ENCODE results near the gene PCNX3.
"Not testable (repeated sequence)": the region's sequence is repeated elsewhere in the genome, so short reads cannot be mapped to it uniquely, and the experiment has no call there.

PCNX3 gene

DNA sequence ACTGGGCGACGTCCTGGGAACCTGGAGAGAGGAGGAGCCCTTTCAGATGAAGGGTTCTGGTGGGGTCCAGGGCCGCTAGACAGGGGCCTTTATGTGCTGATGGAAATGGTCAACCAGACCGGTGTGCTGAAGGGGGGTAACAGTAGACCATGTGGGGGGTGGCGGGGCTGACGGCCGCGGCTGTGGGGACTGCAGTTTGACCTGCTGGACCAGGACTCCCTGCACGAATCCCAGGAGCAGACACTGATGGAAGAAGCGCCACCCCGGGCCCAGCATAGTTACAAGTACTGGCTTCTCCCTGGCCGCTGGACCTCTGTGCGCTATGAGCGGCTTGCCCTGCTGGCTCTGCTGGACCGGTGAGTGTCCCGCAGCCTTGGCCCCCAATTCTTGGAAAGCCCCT lies 6.4 kb downstream of the PCNX3 start:
- no peak for DNase-seq

DNA sequence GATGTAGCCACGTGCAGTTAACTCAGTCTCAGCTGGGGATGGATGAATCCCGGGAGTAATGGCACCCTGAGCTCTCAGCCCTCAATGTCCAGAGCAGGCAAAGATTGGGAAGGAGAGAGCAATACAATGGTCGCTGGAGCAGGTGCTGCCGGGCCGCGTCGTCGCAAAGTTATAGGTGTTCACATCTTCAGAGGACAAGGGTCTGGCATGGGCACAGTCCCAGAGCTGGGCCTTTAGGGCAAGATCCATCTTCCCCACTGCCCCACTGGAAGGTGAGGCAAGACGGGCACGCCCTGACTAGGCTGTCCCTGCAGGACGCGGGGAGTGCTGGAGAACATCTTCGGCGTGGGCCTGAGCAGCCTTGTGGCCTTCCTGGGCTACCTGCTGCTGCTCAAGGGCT lies 7.6 kb downstream of the PCNX3 start:
- DNase-seq, result no peak

DNA sequence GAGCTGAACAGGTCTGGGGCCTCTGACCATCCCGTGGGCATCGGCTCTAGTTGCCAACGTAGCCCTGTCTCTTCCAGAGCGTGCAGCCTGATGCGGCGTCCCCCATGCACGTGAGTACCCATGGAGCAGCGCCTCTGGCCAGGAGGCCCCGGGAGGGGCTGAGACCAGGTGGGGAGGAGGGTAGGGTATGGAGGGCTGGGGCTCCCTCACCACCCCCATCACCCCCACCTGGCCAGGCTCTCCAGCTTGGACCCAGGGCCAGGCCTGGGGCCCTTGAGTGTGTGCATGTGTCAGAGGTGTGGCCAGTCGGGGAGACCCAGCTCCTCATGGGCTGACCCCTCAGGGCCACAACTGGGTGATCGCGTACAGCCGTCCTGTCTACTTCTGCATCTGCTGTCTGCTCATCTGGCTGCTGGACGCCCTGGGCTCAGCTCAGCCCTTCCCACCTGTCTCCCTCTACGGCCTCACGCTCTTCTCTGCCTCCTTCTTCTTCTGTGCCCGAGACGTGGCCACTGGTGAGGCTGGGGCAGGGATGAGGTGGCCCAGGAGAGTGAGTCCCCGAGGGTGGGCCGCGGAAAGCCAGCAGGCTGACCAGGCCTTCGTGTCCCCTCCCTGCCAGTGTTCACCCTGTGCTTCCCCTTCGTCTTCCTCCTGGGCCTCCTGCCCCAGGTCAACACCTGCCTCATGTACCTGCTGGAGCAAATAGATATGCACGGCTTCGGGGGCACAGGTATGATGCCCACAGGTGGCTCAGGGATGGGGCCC lies 8.5 kb downstream of the PCNX3 start:
- no peak for DNase-seq

DNA sequence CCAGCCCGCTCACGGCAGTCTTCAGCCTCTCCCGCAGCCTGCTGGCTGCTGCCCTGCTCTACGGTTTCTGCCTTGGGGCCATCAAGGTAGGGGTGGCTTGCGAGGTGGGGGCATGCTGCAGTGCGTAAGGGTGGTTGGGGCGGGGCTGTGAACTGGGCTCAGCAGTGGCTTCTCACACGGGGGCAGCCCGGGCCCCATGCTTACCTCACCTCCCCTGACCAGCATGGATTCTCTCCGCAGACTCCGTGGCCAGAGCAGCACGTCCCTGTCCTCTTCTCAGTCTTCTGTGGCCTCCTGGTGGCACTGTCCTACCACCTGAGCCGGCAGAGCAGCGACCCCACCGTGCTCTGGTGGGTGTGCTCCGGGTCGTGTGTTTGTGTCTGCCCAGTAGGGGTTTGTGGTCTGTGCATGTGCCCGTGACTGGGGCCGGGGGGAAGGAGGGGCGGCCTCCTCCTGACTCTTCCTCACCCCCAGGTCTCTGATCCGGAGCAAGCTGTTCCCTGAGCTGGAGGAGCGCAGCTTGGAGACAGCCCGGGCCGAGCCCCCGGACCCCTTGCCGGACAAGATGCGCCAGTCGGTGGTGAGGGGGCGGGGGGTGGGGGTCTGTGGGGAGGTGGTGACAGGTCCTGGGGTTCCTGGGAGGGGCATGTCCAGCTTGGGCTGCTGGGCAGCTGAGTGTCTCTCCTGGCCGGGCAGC lies 9.5 kb downstream of the PCNX3 start:
- no peak for DNase-seq

DNA sequence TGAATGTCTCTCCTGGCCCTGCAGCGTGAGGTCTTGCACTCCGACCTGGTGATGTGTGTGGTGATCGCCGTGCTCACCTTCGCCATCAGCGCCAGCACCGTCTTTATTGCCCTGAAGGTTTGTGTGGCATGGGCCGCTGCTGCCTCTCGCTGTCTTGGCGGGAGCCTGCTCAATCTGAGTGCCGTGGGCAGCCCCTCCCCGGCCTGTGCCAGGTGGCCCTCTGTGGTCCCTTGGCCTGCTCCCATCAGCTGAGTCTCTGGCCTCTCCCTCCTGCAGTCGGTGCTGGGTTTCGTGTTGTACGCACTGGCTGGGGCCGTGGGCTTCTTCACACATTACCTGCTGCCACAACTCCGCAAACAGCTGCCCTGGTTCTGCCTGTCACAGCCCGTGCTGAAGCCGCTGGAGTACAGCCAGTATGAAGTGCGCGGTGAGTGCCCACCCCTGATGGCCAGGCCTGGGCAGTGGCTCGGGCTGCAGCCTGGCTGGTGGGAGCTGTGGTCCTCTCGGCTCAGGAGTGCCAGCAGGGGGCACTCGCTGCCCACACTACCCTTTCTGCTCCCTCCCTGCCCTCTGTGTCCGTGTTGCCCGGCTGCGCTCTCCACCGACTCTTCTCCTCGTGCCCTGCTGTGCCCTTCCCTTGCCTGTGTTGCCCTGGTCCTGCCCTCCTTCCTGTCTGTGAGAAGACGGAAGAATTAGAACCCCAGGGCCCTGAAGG lies 10.2 kb downstream of the PCNX3 start:
- DNase-seq, result peak; percentile 55

DNA sequence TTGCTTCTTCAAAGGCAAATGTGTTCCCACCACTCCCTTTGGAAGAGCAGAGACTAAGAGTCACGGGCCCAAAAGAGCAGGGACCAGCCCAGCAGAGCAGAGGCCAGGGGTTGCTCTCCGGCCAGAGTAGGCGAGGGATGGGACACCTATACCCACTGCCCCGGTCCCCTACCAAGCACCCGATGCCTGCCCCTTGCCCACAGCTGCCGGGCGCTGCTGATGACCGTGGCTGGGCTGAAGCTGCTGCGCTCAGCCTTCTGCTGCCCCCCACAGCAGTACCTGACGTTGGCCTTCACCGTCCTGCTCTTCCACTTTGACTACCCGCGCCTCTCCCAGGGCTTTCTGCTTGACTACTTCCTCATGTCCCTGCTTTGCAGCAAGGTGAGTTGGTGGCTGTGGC lies 11.6 kb downstream of the PCNX3 start:
- no peak for DNase-seq

DNA sequence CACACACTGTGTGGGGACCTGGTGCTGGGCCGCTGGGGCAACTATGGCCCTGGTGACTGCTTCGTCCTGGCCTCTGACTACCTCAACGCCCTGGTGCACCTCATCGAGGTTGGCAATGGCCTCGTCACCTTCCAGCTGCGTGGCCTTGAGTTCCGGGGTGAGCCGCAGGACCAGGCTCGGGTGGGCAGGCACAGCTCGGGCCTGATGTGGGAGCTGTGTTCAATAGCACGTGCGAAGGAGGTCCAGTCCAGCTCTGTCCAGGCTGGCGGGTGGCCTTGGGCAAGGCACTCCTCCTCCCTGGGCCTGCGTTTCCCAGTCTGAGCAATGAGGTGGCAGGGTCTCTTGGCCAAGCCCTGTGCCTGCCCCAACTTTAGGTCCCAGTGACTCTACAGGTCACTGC lies 14.0 kb downstream of the PCNX3 start:
- no peak for DNase-seq

DNA sequence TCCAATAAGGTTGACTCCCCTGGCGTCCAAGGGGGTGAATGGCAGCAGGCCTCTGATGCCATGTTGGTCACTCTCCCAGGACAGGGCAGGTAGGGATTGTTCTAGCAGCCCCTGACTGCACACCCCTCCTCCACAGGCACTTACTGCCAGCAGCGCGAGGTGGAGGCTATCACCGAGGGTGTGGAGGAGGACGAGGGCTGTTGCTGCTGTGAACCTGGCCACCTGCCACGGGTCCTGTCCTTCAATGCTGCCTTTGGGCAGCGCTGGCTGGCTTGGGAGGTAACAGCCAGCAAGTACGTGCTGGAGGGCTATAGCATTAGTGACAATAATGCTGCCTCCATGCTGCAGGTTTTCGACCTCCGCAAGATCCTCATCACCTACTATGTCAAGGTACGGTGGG lies 14.6 kb downstream of the PCNX3 start:
- no peak for DNase-seq

DNA sequence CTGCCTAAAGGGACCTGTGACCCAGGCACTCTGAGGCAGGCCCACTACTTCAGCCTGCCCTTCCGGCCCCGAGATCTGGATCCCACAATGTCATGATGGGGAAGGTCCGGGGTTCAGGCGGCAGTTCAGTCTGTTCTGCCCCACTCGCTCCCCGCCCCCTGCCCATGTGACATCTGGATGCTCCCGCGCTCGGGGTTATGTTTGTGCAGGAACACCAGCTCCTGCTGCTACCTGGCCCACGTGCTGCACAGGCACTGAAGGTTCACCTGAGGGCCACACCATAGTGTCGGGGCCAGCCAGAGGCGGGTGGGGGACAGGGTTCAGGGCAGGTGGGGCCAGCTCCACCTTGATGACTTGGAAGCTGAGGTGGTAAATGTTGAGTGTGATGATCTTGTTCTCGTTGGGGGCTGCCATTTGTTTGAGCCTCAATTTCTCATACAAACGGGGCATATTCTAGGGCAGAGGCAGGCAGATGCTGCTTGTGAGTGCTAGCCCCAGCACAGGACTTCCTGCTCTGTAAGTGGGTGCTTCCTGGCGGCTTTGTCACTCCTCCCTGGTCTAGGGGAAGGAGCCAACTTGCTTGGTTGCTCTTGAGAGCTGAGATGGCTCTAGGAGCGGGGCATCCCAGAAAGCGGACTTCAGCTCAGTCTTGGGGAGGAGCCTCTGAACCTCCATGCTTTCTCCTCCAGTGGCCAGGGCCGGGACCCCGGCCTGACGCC lies 18.0 kb downstream of the PCNX3 start:
- no peak for DNase-seq

DNA sequence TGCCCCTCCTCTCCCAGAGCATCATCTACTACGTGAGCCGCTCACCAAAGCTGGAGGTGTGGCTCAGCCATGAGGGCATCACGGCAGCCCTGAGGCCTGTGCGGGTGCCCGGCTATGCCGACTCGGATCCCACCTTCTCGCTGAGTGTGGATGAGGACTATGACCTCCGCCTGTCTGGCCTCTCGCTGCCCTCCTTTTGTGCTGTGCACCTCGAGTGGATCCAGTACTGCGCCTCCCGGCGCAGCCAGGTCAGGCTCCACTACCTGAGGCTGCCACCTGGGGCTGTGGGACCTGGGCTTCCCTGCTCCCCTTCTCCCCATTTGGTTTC lies 18.5 kb downstream of the PCNX3 start:
- no peak for DNase-seq

DNA sequence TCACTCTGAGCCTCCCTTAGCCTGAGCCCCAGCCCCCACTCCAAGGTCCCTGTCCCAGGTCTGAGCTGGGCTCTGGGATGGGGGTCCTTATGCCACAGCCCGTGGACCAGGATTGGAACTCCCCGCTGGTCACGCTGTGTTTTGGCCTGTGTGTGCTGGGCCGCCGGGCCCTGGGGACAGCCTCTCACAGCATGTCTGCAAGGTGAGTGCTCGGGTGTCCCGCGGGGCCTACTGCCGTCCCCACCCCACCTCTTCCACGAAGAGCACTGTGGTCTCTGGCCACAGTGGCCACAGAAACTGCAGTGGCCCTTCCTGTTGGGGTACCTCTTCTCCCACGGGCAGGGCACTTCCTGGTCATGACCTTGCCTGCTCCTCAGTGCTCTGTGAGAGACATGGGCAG lies 18.9 kb downstream of the PCNX3 start:
- no peak for DNase-seq

DNA sequence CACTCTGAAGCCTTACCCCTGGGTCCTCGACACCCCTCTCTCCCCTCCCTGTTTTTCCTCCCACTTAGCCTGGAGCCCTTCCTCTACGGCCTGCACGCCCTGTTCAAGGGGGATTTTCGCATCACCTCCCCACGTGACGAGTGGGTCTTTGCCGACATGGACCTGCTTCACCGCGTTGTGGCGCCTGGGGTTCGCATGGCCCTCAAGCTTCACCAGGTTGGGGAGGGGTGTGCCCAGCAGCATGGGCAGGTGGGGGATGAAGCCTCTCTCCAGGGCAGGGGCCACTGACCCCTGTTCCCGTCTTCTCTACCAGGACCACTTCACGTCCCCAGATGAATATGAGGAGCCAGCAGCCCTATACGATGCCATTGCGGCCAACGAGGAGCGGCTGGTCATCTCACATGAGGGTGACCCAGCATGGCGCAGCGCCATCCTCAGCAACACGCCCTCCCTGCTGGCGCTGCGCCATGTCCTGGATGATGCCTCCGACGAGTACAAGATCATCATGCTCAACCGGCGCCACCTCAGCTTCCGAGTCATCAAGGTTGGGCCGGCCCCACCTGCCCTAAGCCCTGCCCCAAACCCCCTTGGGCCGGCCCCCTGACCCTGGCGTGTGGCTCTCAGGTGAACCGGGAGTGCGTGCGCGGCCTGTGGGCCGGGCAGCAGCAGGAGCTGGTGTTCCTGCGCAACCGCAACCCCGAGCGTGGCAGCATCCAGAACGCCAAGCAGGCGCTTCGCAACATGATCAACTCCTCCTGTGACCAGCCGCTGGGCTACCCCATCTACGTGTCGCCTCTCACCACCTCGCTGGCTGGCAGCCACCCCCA lies 19.5 kb downstream of the PCNX3 start:
- no peak for DNase-seq

DNA sequence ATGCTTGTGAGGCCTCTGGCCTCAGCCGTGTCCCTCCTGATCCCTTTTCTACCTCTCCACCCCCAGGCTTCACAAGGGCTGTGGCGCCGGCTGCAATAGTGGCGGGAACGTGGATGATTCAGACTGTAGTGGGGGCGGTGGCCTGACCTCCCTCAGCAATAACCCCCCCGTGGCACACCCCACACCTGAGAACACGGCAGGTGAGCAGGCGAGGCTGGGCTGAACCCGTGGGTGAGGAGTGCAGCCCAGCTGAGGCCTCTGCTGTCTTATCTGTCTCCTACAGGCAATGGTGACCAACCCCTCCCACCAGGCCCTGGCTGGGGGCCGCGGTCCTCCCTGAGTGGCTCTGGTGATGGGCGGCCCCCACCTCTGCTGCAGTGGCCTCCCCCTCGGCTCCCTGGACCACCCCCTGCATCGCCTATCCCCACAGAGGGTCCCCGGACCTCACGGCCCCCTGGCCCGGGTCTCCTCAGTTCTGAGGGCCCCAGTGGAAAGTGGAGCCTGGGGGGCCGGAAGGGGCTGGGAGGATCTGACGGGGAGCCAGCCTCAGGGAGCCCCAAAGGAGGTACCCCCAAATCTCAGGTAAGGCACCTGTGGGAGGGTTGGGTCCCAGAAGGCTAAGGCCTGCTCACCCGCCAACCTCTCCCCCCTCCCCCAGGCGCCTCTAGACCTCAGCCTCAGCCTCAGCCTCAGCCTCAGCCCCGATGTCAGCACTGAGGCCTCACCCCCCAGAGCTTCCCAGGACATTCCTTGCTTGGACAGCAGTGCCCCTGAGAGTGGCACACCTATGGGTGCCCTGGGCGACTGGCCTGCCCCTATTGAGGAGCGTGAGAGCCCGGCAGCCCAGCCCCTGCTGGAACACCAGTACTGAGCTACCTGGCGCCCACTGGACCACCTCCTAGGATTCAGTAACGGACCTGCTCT lies 20.8 kb downstream of the PCNX3 start:
- no peak for DNase-seq

DNA sequence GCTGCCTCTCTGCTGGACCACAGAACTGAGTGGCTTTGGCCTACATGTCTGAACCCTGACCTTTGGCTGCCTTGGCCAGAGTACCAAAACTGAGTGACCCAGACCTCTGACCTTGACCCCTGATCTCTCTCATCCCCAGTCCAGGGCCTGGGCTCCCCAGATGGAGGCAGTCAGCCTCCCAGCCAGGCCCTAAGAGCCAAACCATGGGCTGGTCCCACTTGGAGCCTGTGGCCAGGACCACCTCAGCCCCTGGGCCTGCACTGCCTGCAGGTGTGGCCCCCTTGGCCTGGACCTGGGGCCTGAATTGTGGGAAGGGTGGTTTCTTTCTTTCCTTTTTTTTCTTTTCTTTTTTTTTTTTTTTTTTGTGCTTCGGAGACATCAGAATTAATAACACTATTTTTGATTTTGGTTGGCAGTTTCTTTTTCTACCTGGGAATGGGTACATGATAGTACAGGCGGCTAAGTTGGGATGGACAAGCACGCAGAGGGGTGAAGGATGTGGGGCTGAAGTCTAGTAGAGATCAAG lies 21.5 kb downstream of the PCNX3 start:
- DNase-seq, result no peak

DNA sequence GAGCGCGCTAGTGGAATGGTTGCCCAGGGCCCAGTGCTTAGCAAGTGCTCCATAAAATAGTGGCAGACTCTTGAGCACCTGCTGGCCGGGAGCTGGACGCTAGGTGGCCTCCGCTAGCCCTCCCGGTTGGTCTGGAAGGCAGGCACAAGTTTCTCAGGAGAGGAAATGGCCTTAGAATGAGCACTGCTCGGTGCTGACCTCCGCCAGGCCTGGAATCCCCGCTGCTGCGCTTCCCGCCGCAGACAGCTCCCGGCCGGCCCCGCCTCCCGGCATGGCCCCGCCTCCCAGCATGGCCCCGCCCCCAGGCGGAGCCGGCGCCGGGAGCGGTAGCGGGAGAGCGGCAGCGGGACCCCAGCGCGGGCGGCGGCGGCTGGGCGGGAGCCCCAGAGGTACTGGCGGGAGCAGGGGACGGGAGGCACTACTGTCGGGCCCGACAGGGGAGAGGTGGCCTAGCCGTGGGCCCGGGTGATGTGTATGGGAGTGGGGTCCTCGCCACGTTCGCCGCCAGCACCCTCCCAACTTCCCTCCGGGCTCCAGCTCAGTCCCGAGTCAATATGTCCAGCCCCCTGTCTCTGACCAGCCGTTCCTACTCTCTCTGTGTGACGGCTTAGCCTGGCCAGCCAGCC lies 22.3 kb downstream of the PCNX3 start, which contains the start of gene SIPA1:
Gene SIPA1, plus strand, starts transcription at position 308 of the 626 bp plus-strand sequence. CDS start 2,821 bp downstream, outside the sequence.
- DNase-seq, result peak; percentile 65

DNA sequence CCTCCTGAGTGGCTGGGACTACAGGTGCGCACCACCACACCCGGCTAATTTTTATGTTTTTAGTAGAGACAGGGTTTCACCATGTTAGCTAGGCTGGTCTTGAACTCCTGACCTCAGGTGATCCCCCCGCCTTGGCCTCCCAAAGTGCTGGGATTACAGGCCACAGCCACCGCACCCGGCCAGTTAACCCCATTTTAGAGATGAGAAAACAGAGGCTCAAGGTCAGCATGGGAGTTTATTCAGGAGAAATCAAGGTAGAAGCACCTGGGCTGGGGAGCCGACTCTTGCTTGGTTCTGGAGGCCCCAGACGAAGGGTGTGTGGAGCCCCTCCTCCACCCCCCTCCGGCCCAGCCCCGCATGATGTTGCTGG lies 23.6 kb downstream of the PCNX3 start:
- DNase-seq, result not testable (repeated sequence)

DNA sequence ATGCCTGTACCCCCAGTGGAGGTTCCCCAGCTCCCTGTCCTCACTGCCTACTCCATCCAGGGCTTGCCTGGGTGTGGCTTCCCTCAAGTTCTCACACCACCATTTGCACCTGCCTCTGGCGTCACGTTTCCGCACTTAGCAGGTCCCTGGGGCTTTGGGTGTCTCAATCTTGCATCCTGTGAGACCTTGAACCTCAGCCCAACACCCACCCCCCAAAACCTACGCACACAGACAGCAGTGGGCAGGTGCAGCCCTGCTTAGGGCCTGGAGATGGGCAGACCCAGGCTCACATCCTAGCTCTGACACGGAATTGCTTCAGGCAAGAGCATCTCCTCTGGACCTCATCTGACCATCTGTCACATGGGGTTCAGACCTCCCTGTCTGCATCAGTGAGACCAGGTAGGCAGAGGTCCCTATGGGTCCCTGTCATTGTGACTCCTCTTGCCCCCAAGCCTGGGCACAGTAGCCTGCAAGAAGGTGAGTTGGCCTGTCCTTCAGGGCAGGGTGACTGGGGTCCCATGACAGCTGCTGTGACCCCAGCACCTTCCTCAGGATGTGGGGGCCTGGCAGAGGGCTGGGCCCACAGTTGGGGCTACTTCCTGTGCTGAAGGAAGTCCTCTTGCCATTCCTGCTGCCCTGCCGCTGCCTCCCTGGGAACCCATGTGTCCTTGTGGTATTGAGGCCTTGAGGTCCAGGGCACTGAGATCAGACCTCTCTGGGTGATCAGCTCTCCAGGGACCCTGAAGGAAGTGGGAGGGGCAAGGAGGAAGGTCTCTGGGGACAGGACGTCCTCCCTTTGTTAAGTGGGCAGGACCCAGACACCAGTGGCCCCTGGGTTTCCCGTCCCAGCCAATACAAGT lies 24.3 kb downstream of the PCNX3 start:
- peak; percentile 72 for DNase-seq

DNA sequence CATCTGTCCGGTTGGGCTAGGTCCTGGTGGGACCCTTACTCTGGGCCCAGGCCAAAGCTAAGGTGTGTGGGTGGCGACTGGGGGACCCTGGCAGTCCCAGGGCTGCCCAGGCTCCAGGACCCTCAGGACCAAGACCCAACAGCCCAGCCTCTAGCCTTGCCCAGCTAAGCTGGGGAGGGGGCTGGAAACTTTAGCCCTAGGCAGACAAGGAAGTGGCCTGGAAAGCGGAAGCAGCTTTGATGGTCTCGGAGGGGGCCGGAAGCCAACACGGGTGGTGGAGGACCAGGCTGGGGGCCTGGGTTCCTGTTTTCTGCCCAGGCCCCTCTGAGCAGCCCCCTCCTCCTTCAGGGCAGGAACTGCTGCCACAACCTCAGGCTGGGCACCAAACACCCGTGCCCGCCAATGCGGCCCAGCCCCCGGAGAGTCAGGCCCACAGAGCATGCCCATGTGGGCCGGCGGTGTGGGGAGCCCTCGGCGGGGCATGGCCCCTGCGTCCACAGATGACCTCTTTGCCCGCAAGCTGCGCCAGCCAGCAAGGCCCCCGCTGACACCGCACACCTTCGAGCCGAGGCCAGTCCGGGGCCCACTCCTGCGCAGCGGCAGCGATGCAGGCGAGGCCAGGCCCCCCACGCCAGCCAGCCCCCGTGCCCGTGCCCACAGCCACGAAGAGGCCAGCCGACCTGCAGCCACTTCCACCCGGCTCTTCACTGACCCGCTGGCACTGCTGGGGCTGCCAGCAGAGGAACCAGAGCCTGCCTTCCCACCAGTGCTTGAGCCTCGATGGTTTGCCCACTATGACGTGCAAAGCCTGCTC lies 25.1 kb downstream of the PCNX3 start:
- no peak for DNase-seq

Data from activated CD4-positive, alpha-beta T cell treated with anti-CD3 and anti-CD28 coated beads, Interleukin-2, amount 50 U/mL, for 1 hour (primary cell).